Activated CD4-positive, alpha-beta memory T cell treated with anti-CD3 and anti-CD28 coated beads, Interleukin-2, amount 10 ng/mL, durations not matched to agents 7 days and 5 days (primary cell): ENCODE data around the gene RGS9. TPM values are rescaled to one million over a fixed set of nuclear protein-coding genes. Genes with fewer than 3 reads are reported as not detected.
"Not testable (repeated sequence)": the region's sequence is repeated elsewhere in the genome, so short reads cannot be mapped to it uniquely, and the experiment has no call there.

ENCODE experiments used
- CTCF ChIA-PET: fragments of 350-600 bp; sonication (Branson Sonifier 250); formaldehyde crosslinking; loops from one replicate; lab custom pipeline; 2021; ENCODE audit warnings: antibody characterized with exemption, inconsistent platforms; lab: Charles Lee
- POLR2A ChIA-PET: fragments of 350-600 bp; sonication (Branson Sonifier 250); formaldehyde crosslinking; loops from one replicate; lab custom pipeline; 2021; ENCODE audit warnings: antibody characterized with exemption; lab: Charles Lee
- DNase-seq: peaks from one replicate; pipeline ENCODE4 v3.0.0-alpha.2; 2020
- H3K27ac Mint-ChIP-seq: one replicate; pipeline ENCODE4 v1.8.0; 2021; ENCODE audit warnings: mild to moderate bottlenecking, mixed read lengths
- H3K27me3 Mint-ChIP-seq: one replicate; pipeline ENCODE4 v1.8.0; 2021; ENCODE audit warnings: mixed read lengths
- H3K36me3 Mint-ChIP-seq: one replicate; pipeline ENCODE4 v1.8.0; 2021; ENCODE audit warnings: low read depth, mixed read lengths
- H3K4me1 Mint-ChIP-seq: one replicate; pipeline ENCODE4 v1.8.0; 2021; ENCODE audit warnings: mixed read lengths
- H3K4me3 Mint-ChIP-seq: one replicate; pipeline ENCODE4 v1.8.0; 2021; ENCODE audit warnings: mild to moderate bottlenecking, mixed read lengths
- H3K9me3 Mint-ChIP-seq: one replicate; pipeline ENCODE4 v1.8.0; 2021; ENCODE audit warnings: mixed read lengths
- total RNA-seq, 2 experiments: library from RNA; stranded (reverse); gene quantifications; one replicate each; pipeline ENCODE4 v1.2.3, GENCODE V29; 2021

Gene RGS9
- total RNA-seq, 2 experiments from 2014 or later: 30.4 to 31.2 TPM

- CTCF ChIA-PET: interaction anchor here (0.7 to 6.8 kb wide), 25 partner anchors 9 to 182 kb away, joined by 3 to 69 read pairs (median 5); partner anchors contain the start of genes GNA13, LRRC37A3 and RGS9
- H3K27ac Mint-ChIP-seq: peak overlapping the region; percentile 61
Measured at GRCh38 chr17:65101371-65101770, 35.8 kb upstream of the RGS9 start.

DNA sequence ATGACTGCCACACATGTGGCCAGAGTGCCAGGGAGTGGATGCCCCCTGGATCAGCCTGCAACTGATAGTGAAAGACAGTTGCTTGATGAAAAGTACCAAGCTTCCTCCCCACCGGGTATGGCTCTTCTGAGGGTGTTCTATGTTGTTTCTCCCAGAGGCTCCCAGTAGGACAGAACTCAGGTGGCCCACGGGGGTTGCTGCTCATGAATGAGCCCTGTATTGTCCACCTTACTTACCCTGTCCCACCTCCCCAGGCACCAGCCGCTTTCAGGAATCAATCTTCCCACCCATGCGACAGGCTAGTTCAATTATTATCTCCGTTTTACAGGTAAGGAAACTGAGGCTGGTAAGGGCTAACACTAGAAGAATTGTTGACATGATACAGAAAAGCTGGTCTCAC, 34.9 kb upstream of the RGS9 start:
- no peak overlapping the region for H3K27ac Mint-ChIP-seq
- no peak overlapping the region for H3K4me3 Mint-ChIP-seq
- no peaks in the 10 kb centered on the region for H3K36me3 Mint-ChIP-seq
- ChIA-PET CTCF (interaction anchor here (0.7 to 6.8 kb wide), 4 partner anchors 18 to 101 kb away, joined by 3 to 69 read pairs (median 17); partner anchors contain the start of genes GNA13 and RGS9), POLR2A (interaction anchor here (1.0 to 3.1 kb wide), 2 partner anchors 45 to 127 kb away, joined by 3 to 27 read pairs; partner anchors contain the start of gene GNA13)
- H3K27me3 Mint-ChIP-seq: no peaks in the 10 kb centered on the region
- H3K9me3 Mint-ChIP-seq: no peaks in the 10 kb centered on the region
- DNase-seq: no peak
- H3K4me1 Mint-ChIP-seq: peaks cover 29% of the 10 kb centered on the region

More at GRCh38 chr17:65101371-65101770, 35.8 kb upstream of the RGS9 start:
- Mint-ChIP-seq H3K27me3 (peaks cover 1% of the 10 kb centered on the region), H3K4me1 (peaks cover 31% of the 10 kb centered on the region), H3K36me3 (peaks cover 1% of the 10 kb centered on the region), H3K9me3 (no peaks in the 10 kb centered on the region), H3K4me3 (peak overlapping the region; percentile 78)
- DNase-seq: no peak
- POLR2A ChIA-PET: interaction anchor here (1.0 to 3.9 kb wide), 13 partner anchors 18 to 596 kb away, joined by 3 to 34 read pairs (median 6); partner anchors contain the start of genes GNA13 and RGS9

- POLR2A ChIA-PET: interaction anchor here (1.0 to 1.4 kb wide), 2 partner anchors 46 to 127 kb away, joined by 3 read pairs; no protein-coding TSS in a partner anchor
- Mint-ChIP-seq H3K4me3 (no peak overlapping the region), H3K4me1 (peaks cover 27% of the 10 kb centered on the region), H3K27ac (no peak overlapping the region), H3K27me3 (peaks cover 2% of the 10 kb centered on the region), H3K9me3 (no peaks in the 10 kb centered on the region), H3K36me3 (no peaks in the 10 kb centered on the region)
- no peak for DNase-seq
- CTCF ChIA-PET: interaction anchor here (1.3 to 6.8 kb wide), 2 partner anchors 18 to 33 kb away, joined by 4 to 69 read pairs; partner anchors contain the start of gene RGS9
Measured at GRCh38 chr17:65102788-65103187, 34.4 kb upstream of the RGS9 start.

DNA sequence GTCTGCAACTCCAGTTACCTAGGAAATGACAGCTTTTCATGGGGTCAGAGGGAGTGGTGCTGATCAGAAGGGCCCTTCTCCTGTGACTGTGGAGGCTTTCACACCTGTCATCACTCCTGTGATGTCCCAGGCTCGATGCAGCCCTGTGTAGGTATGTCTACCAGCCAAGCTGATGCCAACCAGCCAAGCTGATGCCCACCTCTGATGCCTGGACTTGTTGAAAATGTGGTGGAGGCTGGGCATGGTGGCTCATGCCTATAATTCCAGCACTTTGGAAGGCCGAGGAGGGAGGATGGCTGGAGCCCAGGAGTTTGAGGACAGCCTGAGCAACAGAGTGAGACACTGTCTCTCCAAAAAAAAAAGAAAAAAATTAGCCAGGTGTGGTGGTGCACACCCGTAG, 33.7 kb upstream of the RGS9 start:
- H3K27me3 Mint-ChIP-seq: peaks cover 7% of the 10 kb centered on the region
- no peaks in the 10 kb centered on the region for H3K9me3 Mint-ChIP-seq
- no peak overlapping the region for H3K4me3 Mint-ChIP-seq
- no peak overlapping the region for H3K27ac Mint-ChIP-seq
- DNase-seq: no peak
- CTCF ChIA-PET: interaction anchor here (1.3 to 6.8 kb wide), 2 partner anchors 17 to 33 kb away, joined by 4 to 69 read pairs; partner anchors contain the start of gene RGS9
- POLR2A ChIA-PET: interaction anchor here (0.8 to 1.4 kb wide), 3 partner anchors 16 to 82 kb away, joined by 3 read pairs; no protein-coding TSS in a partner anchor
- no peaks in the 10 kb centered on the region for H3K36me3 Mint-ChIP-seq
- H3K4me1 Mint-ChIP-seq: peaks cover 25% of the 10 kb centered on the region

DNA sequence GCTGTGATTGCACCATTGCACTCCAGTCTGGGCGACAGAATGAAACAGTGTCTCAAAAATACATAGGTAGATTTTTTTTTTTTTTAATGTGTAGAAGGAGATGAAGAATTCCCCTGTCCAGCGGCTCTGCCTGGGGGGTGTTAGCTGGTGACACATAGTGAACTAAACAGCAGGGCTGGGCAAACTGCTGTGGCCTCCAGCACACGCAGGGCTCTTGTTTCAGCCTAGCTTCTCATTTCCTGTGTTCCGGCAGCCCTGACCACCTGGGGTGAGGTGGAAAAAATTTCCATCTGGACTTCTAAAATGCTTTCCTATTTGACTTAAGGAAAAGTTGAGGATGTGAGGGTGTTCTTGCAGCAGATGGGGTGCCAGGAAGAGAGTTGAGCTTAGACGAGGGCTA, 33.3 kb upstream of the RGS9 start:
- POLR2A ChIA-PET: interaction anchor here (0.8 to 1.4 kb wide), 3 partner anchors 16 to 81 kb away, joined by 3 read pairs; no protein-coding TSS in a partner anchor
- CTCF ChIA-PET: interaction anchor here (6.8 kb wide), 1 partner anchor 32 kb away, joined by 69 read pairs; the partner anchor contains the start of gene RGS9
- H3K4me3 Mint-ChIP-seq: no peak overlapping the region
- no peaks in the 10 kb centered on the region for H3K36me3 Mint-ChIP-seq
- H3K27ac Mint-ChIP-seq: no peak overlapping the region
- no peaks in the 10 kb centered on the region for H3K9me3 Mint-ChIP-seq
- H3K27me3 Mint-ChIP-seq: peaks cover 8% of the 10 kb centered on the region
- no peak for DNase-seq
- H3K4me1 Mint-ChIP-seq: peaks cover 25% of the 10 kb centered on the region

GRCh38 chr17:65104541-65104940, 32.6 kb upstream of the RGS9 start:
- H3K4me3 Mint-ChIP-seq: no peak overlapping the region
- CTCF ChIA-PET: interaction anchor here (6.8 kb wide), 1 partner anchor 32 kb away, joined by 69 read pairs; the partner anchor contains the start of gene RGS9

GRCh38 chr17:65104973-65105372, 32.2 kb upstream of the RGS9 start:
- Mint-ChIP-seq H3K27me3 (peaks cover 13% of the 10 kb centered on the region), H3K9me3 (no peaks in the 10 kb centered on the region), H3K27ac (no peak overlapping the region), H3K36me3 (no peaks in the 10 kb centered on the region), H3K4me1 (peaks cover 16% of the 10 kb centered on the region), H3K4me3 (no peak overlapping the region)
- ChIA-PET CTCF (no interaction called here), POLR2A (no interaction called here)
- no peak for DNase-seq

More at GRCh38 chr17:65104541-65104940, 32.6 kb upstream of the RGS9 start:
- no peak for DNase-seq
- H3K27ac Mint-ChIP-seq: no peak overlapping the region
- no peaks in the 10 kb centered on the region for H3K36me3 Mint-ChIP-seq
- peaks cover 13% of the 10 kb centered on the region for H3K27me3 Mint-ChIP-seq
- H3K9me3 Mint-ChIP-seq: no peaks in the 10 kb centered on the region
- H3K4me1 Mint-ChIP-seq: peaks cover 19% of the 10 kb centered on the region
- POLR2A ChIA-PET: interaction anchor here (1.1 to 1.4 kb wide), 2 partner anchors 15 to 47 kb away, joined by 3 read pairs; no protein-coding TSS in a partner anchor

- peaks cover 6% of the 10 kb centered on the region for H3K36me3 Mint-ChIP-seq
- peaks cover 16% of the 10 kb centered on the region for H3K27me3 Mint-ChIP-seq
- H3K4me3 Mint-ChIP-seq: no peak overlapping the region
- no peak for DNase-seq
- H3K27ac Mint-ChIP-seq: no peak overlapping the region
- ChIA-PET CTCF (no interaction called here), POLR2A (no interaction called here)
- no peaks in the 10 kb centered on the region for H3K4me1 Mint-ChIP-seq
- H3K9me3 Mint-ChIP-seq: peaks cover 3% of the 10 kb centered on the region
Measured at GRCh38 chr17:65108152-65108551, 29.0 kb upstream of the RGS9 start.

DNA sequence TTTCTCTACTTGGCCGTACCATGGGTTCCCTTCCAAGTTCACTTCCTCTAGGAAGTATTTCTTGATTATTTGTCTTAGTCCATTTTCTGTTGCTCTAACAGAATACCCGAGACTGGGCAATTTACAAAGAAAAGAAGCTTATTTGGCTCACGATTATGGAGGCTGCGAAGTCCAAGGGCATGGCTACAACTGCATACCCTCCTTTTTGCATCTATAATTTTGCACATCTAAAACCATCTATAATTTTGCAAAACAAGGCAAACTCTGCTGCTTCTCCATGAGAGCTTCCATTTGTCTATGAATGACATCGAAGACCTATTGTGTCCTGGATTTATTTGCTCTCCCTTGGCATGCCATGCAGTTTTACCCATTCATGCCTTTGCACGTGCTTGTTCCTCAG, 27.6 kb upstream of the RGS9 start:
- DNase-seq: no peak
- Mint-ChIP-seq H3K27ac (no peak overlapping the region), H3K9me3 (peaks cover 3% of the 10 kb centered on the region), H3K27me3 (peaks cover 16% of the 10 kb centered on the region), H3K36me3 (peaks cover 6% of the 10 kb centered on the region), H3K4me3 (no peak overlapping the region), H3K4me1 (no peaks in the 10 kb centered on the region)
- ChIA-PET POLR2A (interaction anchor here (0.8 to 1.4 kb wide), 3 partner anchors 14 to 63 kb away, joined by 3 read pairs; partner anchors contain the start of gene GNA13), CTCF (no interaction called here)

GRCh38 chr17:65109990-65110680, 27.0 kb upstream of the RGS9 start:
- no peak for DNase-seq
- H3K4me3 Mint-ChIP-seq: no peak overlapping the region
- peaks cover 6% of the 10 kb centered on the region for H3K36me3 Mint-ChIP-seq
- H3K4me1 Mint-ChIP-seq: no peaks in the 10 kb centered on the region
- peaks cover 16% of the 10 kb centered on the region for H3K27me3 Mint-ChIP-seq
- no peak overlapping the region for H3K27ac Mint-ChIP-seq
- H3K9me3 Mint-ChIP-seq: peaks cover 3% of the 10 kb centered on the region
- POLR2A ChIA-PET: interaction anchor here (0.8 to 1.4 kb wide), 2 partner anchors 14 to 63 kb away, joined by 3 read pairs; no protein-coding TSS in a partner anchor
- CTCF ChIA-PET: no interaction called here

GRCh38 chr17:65115839-65116238, 21.3 kb upstream of the RGS9 start:
- peaks cover 9% of the 10 kb centered on the region for H3K27me3 Mint-ChIP-seq
- no peak overlapping the region for H3K4me3 Mint-ChIP-seq
- ChIA-PET CTCF (interaction anchor here (0.8 to 1.2 kb wide), 2 partner anchors 15 to 21 kb away, joined by 3 to 6 read pairs; partner anchors contain the start of gene RGS9), POLR2A (interaction anchor here (1.0 to 1.1 kb wide), 2 partner anchors 9 to 58 kb away, joined by 3 to 4 read pairs; no protein-coding TSS in a partner anchor)
- DNase-seq: no peak
- peaks cover 17% of the 10 kb centered on the region for H3K4me1 Mint-ChIP-seq
- H3K36me3 Mint-ChIP-seq: peaks cover 11% of the 10 kb centered on the region
- H3K27ac Mint-ChIP-seq: no peak overlapping the region
- H3K9me3 Mint-ChIP-seq: peaks cover 15% of the 10 kb centered on the region

DNA sequence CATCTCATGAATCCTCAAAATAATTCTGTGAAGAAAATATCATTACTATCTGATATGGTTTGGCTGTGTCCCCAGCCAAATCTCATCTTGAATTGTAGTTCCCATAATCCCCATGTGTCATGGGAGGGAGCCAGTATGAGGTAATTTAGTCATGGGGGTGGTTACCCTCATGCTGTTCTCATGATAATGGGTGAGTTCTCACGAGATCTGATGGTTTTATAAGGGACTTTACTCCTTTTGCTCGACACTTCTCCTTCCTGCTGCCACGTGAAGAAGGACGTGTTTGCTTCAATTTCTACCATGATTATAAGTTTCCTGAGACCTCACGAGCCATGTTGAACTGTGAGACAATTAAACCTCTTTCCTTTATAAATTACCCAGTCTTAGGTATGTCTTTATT, 20.7 kb upstream of the RGS9 start:
- H3K36me3 Mint-ChIP-seq, H3K27ac Mint-ChIP-seq, DNase-seq, H3K27me3 Mint-ChIP-seq, H3K4me3 Mint-ChIP-seq: not testable (repeated sequence)
- Mint-ChIP-seq H3K4me1 (peaks cover 22% of the 10 kb centered on the region), H3K9me3 (peaks cover 15% of the 10 kb centered on the region)
- POLR2A ChIA-PET: interaction anchor here (1.0 to 1.1 kb wide), 2 partner anchors 10 to 57 kb away, joined by 3 to 4 read pairs; no protein-coding TSS in a partner anchor
- CTCF ChIA-PET: interaction anchor here (1.2 kb wide), 1 partner anchor 20 kb away, joined by 6 read pairs; the partner anchor contains the start of gene RGS9
